Esophagus (tissue), 2 donors: ENCODE data around the gene KATNBL1. TPM values are rescaled to one million over a fixed set of nuclear protein-coding genes. Genes with fewer than 3 reads are reported as not detected.
A peak's percentile ranks its signal among the peaks of the same experiment; 100 is the strongest.

Experiments used
- H3K27ac ChIP-seq, 2 donors: one replicate each; pipeline ENCODE4 v1.5.1; 2013; ENCODE audit warnings: low read depth in 2 of 2, mild to moderate bottlenecking in 2 of 2, inconsistent platforms in 1 of 2, low read length in 1 of 2, moderate library complexity in 1 of 2
- H3K27me3 ChIP-seq, 2 donors: one replicate each; pipeline ENCODE4 v1.6.1; 2013; ENCODE audit warnings: low read length in 2 of 2, control low read depth in 1 of 2, mild to moderate bottlenecking in 1 of 2; ENCODE audit not compliant: insufficient read depth in 2 of 2, control insufficient read depth in 1 of 2
- H3K36me3 ChIP-seq, 2 donors: one replicate each; pipeline ENCODE4 v1.6.1; 2013; ENCODE audit warnings: low read length in 1 of 2; ENCODE audit not compliant: control insufficient read depth in 2 of 2, insufficient read depth in 2 of 2
- H3K4me1 ChIP-seq, 2 donors: one replicate each; pipeline ENCODE4 v1.6.1; 2013; ENCODE audit warnings: low read length in 1 of 2; ENCODE audit not compliant: control insufficient read depth in 2 of 2, insufficient read depth in 2 of 2
- H3K4me3 ChIP-seq, 2 donors: one replicate each; pipeline ENCODE4 v1.5.1; 2013; ENCODE audit warnings: low read length in 2 of 2, mild to moderate bottlenecking in 2 of 2, low read depth in 1 of 2, moderate library complexity in 1 of 2
- H3K9me3 ChIP-seq, 2 donors: one replicate each; pipeline ENCODE4 v1.6.1; 2013; ENCODE audit warnings: mild to moderate bottlenecking in 2 of 2, low read depth in 1 of 2, low read length in 1 of 2, moderate library complexity in 1 of 2; ENCODE audit not compliant: control insufficient read depth in 2 of 2, insufficient read depth in 1 of 2
- WGBS, 2 donors: extraction: QIAGEN DNeasy Blood & Tissue Kit; methylation state at CpG; one replicate each; pipeline ENCODE4 v1.1.7; 2013; 5-methylcytosine and 5-hydroxymethylcytosine counted together
- polyA plus RNA-seq, 2 donors: library from polyadenylated mRNA; stranded (reverse); fragments of 200-250 nt; gene quantifications; one replicate each; pipeline ENCODE4 v1.2.3, GENCODE V29; 2013
- donor health status: healthy with polysubstance abuse.
- donor health status: Bipolar disorder and iron deficiency.

The KATNBL1 gene
- polyA plus RNA-seq, 2 donors = 35.4 to 64.3 TPM

- H3K27ac ChIP-seq = no peak overlapping the region
- H3K36me3 ChIP-seq = peaks cover 8 to 17% of the 10 kb centered on the region in 2 donors
- peaks cover 4 to 15% of the 10 kb centered on the region in 2 donors for H3K9me3 ChIP-seq
These were observed 51.5 kb downstream of the KATNBL1 start for GRCh38 chr15:34158355-34158754.

DNA sequence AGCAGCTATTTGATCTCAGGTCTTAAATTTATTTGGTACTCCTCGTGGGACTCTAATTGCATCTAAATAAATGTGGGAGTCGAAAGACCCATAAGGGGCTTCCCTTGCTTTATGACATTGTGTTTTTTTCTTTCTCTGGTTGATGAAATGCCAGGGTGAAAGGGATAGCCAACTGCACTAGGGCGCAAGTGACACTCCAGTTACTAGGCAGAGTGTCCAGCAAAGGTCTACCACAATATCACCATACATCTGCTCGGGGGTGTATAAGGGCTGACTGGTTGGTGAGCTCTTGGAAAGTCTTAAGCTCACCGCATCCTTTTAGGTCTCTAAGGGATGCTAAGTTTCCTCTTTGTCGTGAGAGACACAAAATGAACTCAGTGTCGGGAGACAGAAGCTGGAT is 54.0 kb downstream of the KATNBL1 start:
- no peak overlapping the region for H3K27ac ChIP-seq
- no peak overlapping the region for H3K4me3 ChIP-seq
- H3K9me3 ChIP-seq = peaks cover 0 to 6% of the 10 kb centered on the region in 2 donors
- peaks cover 8 to 13% of the 10 kb centered on the region in 2 donors for H3K36me3 ChIP-seq
- H3K27me3 ChIP-seq = no peaks in the 10 kb centered on the region
- WGBS, 2 donors = 91 to 93% methylated on average over 7 of the region's 7 CpGs
- no peaks in the 10 kb centered on the region for H3K4me1 ChIP-seq

More at GRCh38 chr15:34158355-34158754, 51.5 kb downstream of the KATNBL1 start:
- no peaks in the 10 kb centered on the region for H3K27me3 ChIP-seq
- no peak overlapping the region for H3K4me3 ChIP-seq
- H3K4me1 ChIP-seq = no peaks in the 10 kb centered on the region

DNA sequence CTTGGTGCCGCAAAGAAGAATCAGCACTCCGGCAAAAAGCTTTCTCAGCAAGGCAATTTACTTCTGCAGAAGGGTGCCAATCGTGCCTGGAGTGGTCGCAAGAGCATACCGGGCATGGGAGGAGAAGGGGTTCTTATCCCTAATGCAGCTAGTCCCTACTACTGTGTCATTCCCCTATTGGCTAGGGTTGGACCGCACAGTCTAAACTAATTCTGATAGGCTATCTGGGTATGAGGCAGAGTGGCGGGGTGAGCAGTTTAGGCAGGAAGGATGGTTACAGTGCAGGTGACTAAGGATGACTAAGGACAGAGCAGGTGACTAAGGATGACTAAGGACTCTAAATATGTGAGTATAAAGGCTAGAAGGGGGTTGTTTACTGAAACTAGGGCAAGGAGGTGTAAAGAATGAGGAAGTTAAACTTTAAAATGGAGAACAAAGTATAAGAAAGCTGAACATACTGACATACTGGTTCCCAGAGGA is 55.1 kb downstream of the KATNBL1 start:
- H3K36me3 ChIP-seq = peaks cover 5 to 10% of the 10 kb centered on the region in 2 donors
- H3K4me1 ChIP-seq = no peaks in the 10 kb centered on the region
- no peaks in the 10 kb centered on the region for H3K27me3 ChIP-seq
- H3K27ac ChIP-seq = peak overlapping the region in 1 of 2 donors; percentile 55
- WGBS, 2 donors = 94% methylated on average over 7 of the region's 7 CpGs
- peaks cover 0 to 3% of the 10 kb centered on the region in 2 donors for H3K9me3 ChIP-seq
- H3K4me3 ChIP-seq = no peak overlapping the region

GRCh38 chr15:34147371-34148140 is 62.3 kb downstream of the KATNBL1 start:
- H3K27me3 ChIP-seq = no peaks in the 10 kb centered on the region
- 53 to 62% methylated on average over 6 of the region's 6 CpGs for WGBS, 2 donors
- H3K27ac ChIP-seq = no peak overlapping the region
- no peaks in the 10 kb centered on the region for H3K9me3 ChIP-seq
- peaks cover 3 to 11% of the 10 kb centered on the region in 2 donors for H3K36me3 ChIP-seq
- H3K4me3 ChIP-seq = no peak overlapping the region
- no peaks in the 10 kb centered on the region for H3K4me1 ChIP-seq

DNA sequence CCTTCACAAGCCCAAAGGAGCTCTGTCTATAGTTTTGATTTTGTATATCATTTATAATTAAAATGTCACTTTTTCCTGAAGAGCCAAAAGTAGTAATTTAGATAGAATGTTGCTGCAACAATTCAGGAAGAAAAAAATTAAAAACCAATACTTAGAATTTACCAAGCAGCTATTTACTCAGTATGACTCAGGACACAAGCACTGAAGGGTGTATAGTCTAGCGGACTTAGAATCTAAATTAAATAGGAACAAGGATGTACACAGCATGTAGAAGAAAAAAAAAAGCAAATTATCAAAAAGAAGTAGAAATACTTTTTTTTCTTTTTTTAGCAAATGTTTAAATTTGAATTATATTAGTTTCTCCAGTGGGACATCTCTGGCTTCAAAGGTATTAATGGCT is 76.4 kb downstream of the KATNBL1 start:
- H3K27ac ChIP-seq = no peak overlapping the region
- no peaks in the 10 kb centered on the region for H3K9me3 ChIP-seq
- H3K36me3 ChIP-seq = no peaks in the 10 kb centered on the region
- H3K27me3 ChIP-seq = no peaks in the 10 kb centered on the region
- H3K4me1 ChIP-seq = no peaks in the 10 kb centered on the region
- H3K4me3 ChIP-seq = no peak overlapping the region
- 88 to 90% methylated on average over 1 of the region's 1 CpG for WGBS, 2 donors

DNA sequence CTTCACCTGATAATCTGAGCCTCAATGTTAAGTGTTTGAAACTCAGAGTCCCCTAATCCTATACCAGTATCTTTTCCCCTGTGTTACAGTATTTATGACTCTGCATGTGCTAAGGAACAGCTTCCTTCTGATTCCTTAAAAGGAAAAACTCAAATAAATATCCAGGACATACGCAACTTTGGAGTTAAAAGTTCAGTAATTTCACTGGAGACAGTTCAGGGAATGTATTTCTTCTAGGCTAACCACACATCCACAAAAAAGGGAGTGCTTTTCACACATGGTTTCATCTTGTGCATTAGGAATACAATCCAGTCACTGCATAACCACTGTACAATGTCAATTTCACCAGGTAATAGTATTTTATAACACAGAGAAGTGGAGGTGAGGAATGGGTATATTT is 77.0 kb downstream of the KATNBL1 start:
- Histone ChIP-seq H3K4me3 (no peak overlapping the region), H3K36me3 (no peaks in the 10 kb centered on the region), H3K27ac (no peak overlapping the region), H3K9me3 (no peaks in the 10 kb centered on the region), H3K27me3 (no peaks in the 10 kb centered on the region), H3K4me1 (no peaks in the 10 kb centered on the region)
- WGBS, 2 donors = 90 to 95% methylated on average over 1 of the region's 1 CpG

- Histone ChIP-seq H3K36me3 (no peaks in the 10 kb centered on the region), H3K27ac (no peak overlapping the region), H3K4me1 (no peaks in the 10 kb centered on the region), H3K9me3 (no peaks in the 10 kb centered on the region), H3K4me3 (no peak overlapping the region), H3K27me3 (no peaks in the 10 kb centered on the region)
- 48 to 49% methylated on average over 2 of the region's 2 CpGs for WGBS, 2 donors
These were observed 81.0 kb downstream of the KATNBL1 start for GRCh38 chr15:34128898-34129297.

DNA sequence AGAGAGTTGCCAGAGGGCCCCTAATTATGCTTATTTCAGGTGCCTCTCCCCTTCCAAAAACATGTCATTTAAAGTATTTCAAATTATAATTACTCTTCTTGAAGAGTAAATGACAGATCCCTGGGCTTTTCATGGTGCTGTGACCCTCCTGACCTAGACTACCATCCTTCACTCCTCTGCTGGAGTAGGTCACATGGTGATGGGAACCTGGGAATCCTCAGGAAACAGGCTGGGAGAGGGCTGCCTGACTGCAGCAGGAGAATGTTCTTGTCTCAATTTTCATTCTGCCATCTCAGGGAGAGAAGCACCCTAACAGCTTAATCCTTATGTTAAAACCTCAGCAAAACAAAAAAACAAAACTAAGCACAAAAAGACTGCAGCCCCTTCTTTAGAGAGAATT is 83.4 kb downstream of the KATNBL1 start:
- H3K9me3 ChIP-seq = no peaks in the 10 kb centered on the region
- H3K36me3 ChIP-seq = no peaks in the 10 kb centered on the region
- no peaks in the 10 kb centered on the region for H3K27me3 ChIP-seq
- no peak overlapping the region for H3K27ac ChIP-seq
- no peak overlapping the region for H3K4me3 ChIP-seq
- no peaks in the 10 kb centered on the region for H3K4me1 ChIP-seq

DNA sequence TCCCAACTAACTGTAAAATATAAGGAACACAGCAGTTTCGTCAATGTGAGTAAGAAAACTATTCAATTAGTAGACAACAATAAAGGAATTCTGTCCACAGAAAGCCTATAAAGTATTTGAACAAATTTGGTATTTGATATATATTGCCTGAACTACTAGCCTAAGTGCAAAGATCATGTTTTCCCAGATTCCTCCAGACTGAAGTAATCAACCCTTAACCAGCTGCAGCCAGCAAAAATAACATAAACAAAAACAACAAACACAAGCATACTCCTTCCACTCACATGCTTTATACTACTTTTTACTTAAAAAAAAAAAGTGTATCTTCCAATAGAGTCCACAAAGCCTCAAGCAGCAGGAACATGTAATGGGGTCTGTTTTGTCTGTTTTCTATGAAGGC is 84.0 kb downstream of the KATNBL1 start:
- no peak overlapping the region for H3K27ac ChIP-seq
- H3K27me3 ChIP-seq = no peaks in the 10 kb centered on the region
- WGBS, 2 donors = 53 to 56% methylated on average over 1 of the region's 1 CpG

GRCh38 chr15:34124651-34125050 is 85.2 kb downstream of the KATNBL1 start:
- Histone ChIP-seq H3K36me3 (no peaks in the 10 kb centered on the region), H3K27me3 (no peaks in the 10 kb centered on the region)
- WGBS, 2 donors = 76 to 77% methylated on average over 4 of the region's 4 CpGs

More for the DNA sequence above, 84.0 kb downstream of the KATNBL1 start:
- Histone ChIP-seq H3K4me1 (no peaks in the 10 kb centered on the region), H3K9me3 (no peaks in the 10 kb centered on the region), H3K4me3 (no peak overlapping the region), H3K36me3 (no peaks in the 10 kb centered on the region)

More at GRCh38 chr15:34124651-34125050, 85.2 kb downstream of the KATNBL1 start:
- Histone ChIP-seq H3K4me3 (no peak overlapping the region), H3K9me3 (no peaks in the 10 kb centered on the region), H3K27ac (no peak overlapping the region), H3K4me1 (no peaks in the 10 kb centered on the region)
